HCT116 (cell line): ENCODE data around the gene C19orf38. TPM values are rescaled to one million over a fixed set of nuclear protein-coding genes. Genes with fewer than 3 reads are reported as not detected.

ENCODE experiments used
- ATAC-seq: fragments of 200-7000 bp; cut with Tn5 transposase; 2 replicates; pipeline ENCODE4 v1.9.1; 2020; ENCODE audit warnings: mild to moderate bottlenecking, moderate library complexity
- BruUV-seq: library from RNA; stranded (reverse); fragments of 400-500 nt; replicated peaks from 2 replicates; lab custom pipeline; 2021; lab: Mats Ljungman, UMichigan
- CTCF ChIA-PET: fragments of 300-600 bp; sonication (Branson Sonifier 250); formaldehyde crosslinking; loops from one replicate; lab custom pipeline; 2021; ENCODE audit warnings: antibody characterized with exemption; lab: Charles Lee
- POLR2A ChIA-PET: fragments of 300-600, 350-600 bp; sonication (Branson Sonifier 250); formaldehyde crosslinking; loops from one replicate; lab custom pipeline; 2021; ENCODE audit warnings: antibody characterized with exemption; lab: Charles Lee
- RAD21 ChIA-PET, 2 experiments: fragments of 300-600 bp; sonication (Branson Sonifier 250); formaldehyde crosslinking; loops; one replicate each; lab custom pipeline; 2023; ENCODE audit warnings: low total read pairs in 2 of 2; ENCODE audit not compliant: uncharacterized antibody in 2 of 2, unreplicated experiment in 2 of 2, low non-redundant PET in 1 of 2; lab: Charles Lee
- DNase-seq: peaks from one replicate; pipeline ENCODE4 v3.0.0-alpha.2; 2010; ENCODE audit warnings: low read depth, low spot score
- H2AFZ ChIP-seq: fragments of 200-600 bp; shearing (Covaris generic), sonication (generic); 2 replicates; pipeline ENCODE4 v1.6.1; 2017; ENCODE audit warnings: low read depth, mixed run types, mixed read lengths, antibody characterized with exemption, low read length; ENCODE audit not compliant: poor library complexity, severe bottlenecking
- H3K27ac ChIP-seq: 2 replicates; pipeline ENCODE4 v1.5.1; 2012; ENCODE audit warnings: low read depth, low read length
- H3K27me3 ChIP-seq: fragments of 200-600 bp; sonication (generic); 2 replicates; pipeline ENCODE4 v1.6.1; 2016; ENCODE audit warnings: mixed run types, low read length, mixed read lengths; ENCODE audit not compliant: insufficient read depth
- H3K36me3 ChIP-seq, 2 experiments: fragments of 200-500 bp in 1 of 2; fragments of 200-600 bp in 1 of 2; sonication (Bioruptor generic) in 1 of 2; sonication (generic) in 1 of 2; 2 replicates each; pipeline versions ENCODE4 v1.5.1 to v1.6.1; 2014 to 2016; ENCODE audit warnings: low read length in 2 of 2, inconsistent platforms in 1 of 2, mixed read lengths in 1 of 2, mixed run types in 1 of 2; ENCODE audit not compliant: insufficient read depth in 2 of 2, control insufficient read depth in 1 of 2
- H3K4me1 ChIP-seq, 2 experiments: fragments of 200-600 bp in 1 of 2; sonication (generic) in 1 of 2; 2 replicates each; pipeline versions ENCODE4 v1.5.1 to v1.6.1; 2012 to 2017; ENCODE audit warnings: low read length in 2 of 2, inconsistent platforms in 1 of 2, mild to moderate bottlenecking in 1 of 2, mixed read lengths in 1 of 2, mixed run types in 1 of 2, moderate library complexity in 1 of 2; ENCODE audit not compliant: insufficient read depth in 2 of 2, control insufficient read depth in 1 of 2
- H3K4me2 ChIP-seq: fragments of 200-600 bp; sonication (generic); 2 replicates; pipeline ENCODE4 v1.6.1; 2017; ENCODE audit warnings: mixed run types, low read length, mixed read lengths
- H3K4me3 ChIP-seq, 2 experiments: fragments of 200-600 bp in 1 of 2; sonication (generic) in 1 of 2; replicated peaks in 1 of 2; 2 replicates each; pipeline ENCODE4 v1.5.1; 2011 to 2016; ENCODE audit warnings: low read length in 2 of 2, control low read depth in 1 of 2, low read depth in 1 of 2, mild to moderate bottlenecking in 1 of 2, mixed read lengths in 1 of 2, mixed run types in 1 of 2
- H3K79me2 ChIP-seq: fragments of 200-600 bp; sonication (generic); 2 replicates; pipeline ENCODE4 v1.6.1; 2017; ENCODE audit warnings: mild to moderate bottlenecking, mixed run types, low read length, moderate library complexity, mixed read lengths; ENCODE audit not compliant: insufficient read depth
- H3K9ac ChIP-seq: fragments of 200-600 bp; sonication (generic); 2 replicates; pipeline ENCODE4 v1.6.1; 2016; ENCODE audit warnings: low read length, mixed read lengths
- H3K9me2 ChIP-seq: fragments of 200-600 bp; sonication (generic), shearing (Covaris generic); 2 replicates; pipeline ENCODE4 v1.6.1; 2017; ENCODE audit warnings: mixed run types, mild to moderate bottlenecking, moderate library complexity; ENCODE audit not compliant: insufficient read depth
- H3K9me3 ChIP-seq, 2 experiments: fragments of 200-500 bp in 1 of 2; fragments of 200-600 bp in 1 of 2; sonication (Bioruptor generic) in 1 of 2; sonication (generic) in 1 of 2; 2 replicates each; pipeline ENCODE4 v1.6.1; 2014 to 2017; ENCODE audit warnings: low read length in 2 of 2, mixed read lengths in 2 of 2, inconsistent platforms in 1 of 2, low read depth in 1 of 2, mild to moderate bottlenecking in 1 of 2, mixed run types in 1 of 2, moderate library complexity in 1 of 2; ENCODE audit not compliant: control insufficient read depth in 1 of 2, insufficient read depth in 1 of 2
- H4K20me1 ChIP-seq: fragments of 200-600 bp; sonication (generic), shearing (Covaris generic); 2 replicates; pipeline ENCODE4 v1.6.1; 2017; ENCODE audit warnings: mixed run types, mild to moderate bottlenecking, moderate library complexity; ENCODE audit not compliant: insufficient read depth
- CEBPB ChIP-seq: IDR thresholded peaks from 2 replicates; pipeline ENCODE4 v1.6.1; 2012; ENCODE audit warnings: low read depth
- EGR1 ChIP-seq: IDR thresholded peaks from 2 replicates; pipeline ENCODE4 v1.6.1; 2012; ENCODE audit warnings: low read depth
- ELF1 ChIP-seq: IDR thresholded peaks from 2 replicates; pipeline ENCODE4 v1.6.1; 2012; ENCODE audit warnings: low read depth, borderline replicate concordance
- FOSL1 ChIP-seq: IDR thresholded peaks from 2 replicates; pipeline ENCODE4 v1.6.1; 2012; ENCODE audit warnings: low read depth
- JUND ChIP-seq: IDR thresholded peaks from 2 replicates; pipeline ENCODE4 v1.6.1; 2012
- YY1 ChIP-seq: IDR thresholded peaks from 2 replicates; pipeline ENCODE4 v1.6.1; 2011; ENCODE audit warnings: low read length, low read depth, moderate library complexity, mild to moderate bottlenecking; ENCODE audit not compliant: insufficient replicate concordance; ENCODE audit errors: extremely low read depth
- ZFX ChIP-seq: fragments of 450-650 bp; IDR thresholded peaks from 2 replicates; pipeline ENCODE4 v1.6.1; 2017
- ZNF274 ChIP-seq: fragments of 200-500 bp; sonication (Bioruptor generic); IDR thresholded peaks from 2 replicates; pipeline ENCODE4 v1.6.1; 2014; ENCODE audit warnings: mild to moderate bottlenecking, low read depth, low read length, inconsistent platforms
- intact Hi-C: fragments of 100-400 bp; cut with micrococcal nuclease; formaldehyde crosslinking; loops from 2 replicates; pipeline ENCODE4 v1.10.0; 2022
- total RNA-seq: library from RNA; stranded (reverse); gene quantifications from one replicate; pipeline ENCODE4 v1.2.1, GENCODE V29; 2021; ENCODE audit not compliant: unreplicated experiment
- TF ChIP-seq, protein P1 (sequence below), 3 experiments: fragments of 200-600 bp in 1 of 3; sonication (generic) in 1 of 3; IDR thresholded peaks in 2 of 3; conservative IDR thresholded peaks in 1 of 3; 2 replicates each; pipeline ENCODE4 v1.5.1; 2012 to 2017; ENCODE audit warnings: low read depth in 2 of 3, low read length in 2 of 3, antibody characterized with exemption in 1 of 3, borderline replicate concordance in 1 of 3, control low read depth in 1 of 3, mild to moderate bottlenecking in 1 of 3, mixed read lengths in 1 of 3, mixed run types in 1 of 3, moderate library complexity in 1 of 3; ENCODE audit not compliant: insufficient read depth in 1 of 3
- TF ChIP-seq, protein P2 (sequence below): IDR thresholded peaks from 2 replicates; pipeline ENCODE4 v1.6.1; 2012
- TF ChIP-seq, protein P3 (sequence below): IDR thresholded peaks from 2 replicates; pipeline ENCODE4 v1.6.1; 2012
- TF ChIP-seq, protein P4 (sequence below): IDR thresholded peaks from 2 replicates; pipeline ENCODE4 v1.6.1; 2012; ENCODE audit warnings: low read depth

The C19orf38 gene
- total RNA-seq, 1 experiment from 2014 or later = 0.74 TPM

DNA sequence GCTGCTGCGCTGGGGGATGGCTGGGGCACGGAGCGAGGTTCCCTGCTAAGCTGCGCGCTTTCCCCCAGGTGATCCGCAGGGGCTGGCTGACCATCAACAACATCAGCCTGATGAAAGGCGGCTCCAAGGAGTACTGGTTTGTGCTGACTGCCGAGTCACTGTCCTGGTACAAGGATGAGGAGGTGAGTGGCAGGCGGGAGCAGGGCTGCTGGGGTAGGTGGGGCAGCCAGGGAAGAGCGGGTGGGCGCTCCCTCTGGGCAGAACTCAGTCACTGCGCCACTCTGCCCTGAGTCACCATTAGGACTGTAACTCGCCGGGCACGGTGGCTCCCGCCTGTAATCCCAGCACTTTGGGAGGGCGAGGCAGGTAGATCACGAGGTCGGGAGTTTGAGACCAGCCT is 36.0 kb upstream of the C19orf38 start (continued):
- TF ChIP-seq, protein P1, sequence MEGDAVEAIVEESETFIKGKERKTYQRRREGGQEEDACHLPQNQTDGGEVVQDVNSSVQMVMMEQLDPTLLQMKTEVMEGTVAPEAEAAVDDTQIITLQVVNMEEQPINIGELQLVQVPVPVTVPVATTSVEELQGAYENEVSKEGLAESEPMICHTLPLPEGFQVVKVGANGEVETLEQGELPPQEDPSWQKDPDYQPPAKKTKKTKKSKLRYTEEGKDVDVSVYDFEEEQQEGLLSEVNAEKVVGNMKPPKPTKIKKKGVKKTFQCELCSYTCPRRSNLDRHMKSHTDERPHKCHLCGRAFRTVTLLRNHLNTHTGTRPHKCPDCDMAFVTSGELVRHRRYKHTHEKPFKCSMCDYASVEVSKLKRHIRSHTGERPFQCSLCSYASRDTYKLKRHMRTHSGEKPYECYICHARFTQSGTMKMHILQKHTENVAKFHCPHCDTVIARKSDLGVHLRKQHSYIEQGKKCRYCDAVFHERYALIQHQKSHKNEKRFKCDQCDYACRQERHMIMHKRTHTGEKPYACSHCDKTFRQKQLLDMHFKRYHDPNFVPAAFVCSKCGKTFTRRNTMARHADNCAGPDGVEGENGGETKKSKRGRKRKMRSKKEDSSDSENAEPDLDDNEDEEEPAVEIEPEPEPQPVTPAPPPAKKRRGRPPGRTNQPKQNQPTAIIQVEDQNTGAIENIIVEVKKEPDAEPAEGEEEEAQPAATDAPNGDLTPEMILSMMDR (IDR thresholded peaks at IDR 0.05 in 2 of 3, conservative IDR thresholded peaks at IDR 0.05 in 1 of 3; ENCODE audit: borderline replicate concordance in 1 of 3, insufficient read depth in 1 of 3, low read depth in 2 of 3, low read length in 2 of 3) = no peak
- TF ChIP-seq, protein P2, sequence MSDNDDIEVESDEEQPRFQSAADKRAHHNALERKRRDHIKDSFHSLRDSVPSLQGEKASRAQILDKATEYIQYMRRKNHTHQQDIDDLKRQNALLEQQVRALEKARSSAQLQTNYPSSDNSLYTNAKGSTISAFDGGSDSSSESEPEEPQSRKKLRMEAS = no peak
- TF ChIP-seq, all 23 proteins: peak for 0

DNA sequence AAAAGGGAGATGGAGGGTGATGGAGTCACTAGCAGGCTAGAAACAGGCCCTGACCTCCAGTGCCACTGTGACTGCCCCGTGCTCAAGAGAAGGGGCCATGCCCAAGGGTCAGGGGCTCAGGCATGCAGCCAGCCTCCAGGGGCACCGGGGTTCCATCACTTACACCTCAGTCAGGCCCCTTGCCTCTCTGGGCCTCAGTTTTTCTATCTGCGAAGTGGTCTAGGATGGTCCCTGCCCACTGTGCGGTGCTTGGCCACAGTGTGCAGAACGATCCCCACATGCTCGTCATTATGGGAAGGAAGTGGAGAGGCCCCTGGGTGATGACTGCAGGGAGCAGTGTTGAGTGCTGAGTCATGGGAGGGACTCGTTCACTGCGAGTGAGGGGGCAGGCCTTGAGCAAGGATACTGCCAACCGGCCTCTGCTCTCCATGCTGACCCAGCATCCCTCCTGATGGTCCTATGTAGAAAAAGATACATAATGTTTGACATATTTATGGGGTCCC is 35.3 kb upstream of the C19orf38 start:
- H3K4me2 ChIP-seq = peak overlapping the region; percentile 64
- BruUV-seq = no TSS peak
- peak; percentile 61 for ATAC-seq
- no peak overlapping the region for H3K4me3 ChIP-seq
- no peaks in the 10 kb centered on the region for H3K27me3 ChIP-seq
- peaks cover 1 to 7% of the 10 kb centered on the region in 2 experiments; a peak in 3 of 4 replicates for H3K36me3 ChIP-seq
- no peak for DNase-seq
- no peaks in the 10 kb centered on the region for H4K20me1 ChIP-seq
- no peak for TF ChIP-seq YY1
- TF ChIP-seq FOSL1 = no peak
- TF ChIP-seq ZNF274 = no peak
- TF ChIP-seq, protein P1 (IDR thresholded peaks at IDR 0.05 in 2 of 3, conservative IDR thresholded peaks at IDR 0.05 in 1 of 3; ENCODE audit: borderline replicate concordance in 1 of 3, insufficient read depth in 1 of 3, low read depth in 2 of 3, low read length in 2 of 3) = no peak
- TF ChIP-seq, protein P3, sequence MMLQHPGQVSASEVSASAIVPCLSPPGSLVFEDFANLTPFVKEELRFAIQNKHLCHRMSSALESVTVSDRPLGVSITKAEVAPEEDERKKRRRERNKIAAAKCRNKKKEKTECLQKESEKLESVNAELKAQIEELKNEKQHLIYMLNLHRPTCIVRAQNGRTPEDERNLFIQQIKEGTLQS = no peak
- no peak for TF ChIP-seq ZFX
- TF ChIP-seq CEBPB = no peak
- TF ChIP-seq, protein P4, sequence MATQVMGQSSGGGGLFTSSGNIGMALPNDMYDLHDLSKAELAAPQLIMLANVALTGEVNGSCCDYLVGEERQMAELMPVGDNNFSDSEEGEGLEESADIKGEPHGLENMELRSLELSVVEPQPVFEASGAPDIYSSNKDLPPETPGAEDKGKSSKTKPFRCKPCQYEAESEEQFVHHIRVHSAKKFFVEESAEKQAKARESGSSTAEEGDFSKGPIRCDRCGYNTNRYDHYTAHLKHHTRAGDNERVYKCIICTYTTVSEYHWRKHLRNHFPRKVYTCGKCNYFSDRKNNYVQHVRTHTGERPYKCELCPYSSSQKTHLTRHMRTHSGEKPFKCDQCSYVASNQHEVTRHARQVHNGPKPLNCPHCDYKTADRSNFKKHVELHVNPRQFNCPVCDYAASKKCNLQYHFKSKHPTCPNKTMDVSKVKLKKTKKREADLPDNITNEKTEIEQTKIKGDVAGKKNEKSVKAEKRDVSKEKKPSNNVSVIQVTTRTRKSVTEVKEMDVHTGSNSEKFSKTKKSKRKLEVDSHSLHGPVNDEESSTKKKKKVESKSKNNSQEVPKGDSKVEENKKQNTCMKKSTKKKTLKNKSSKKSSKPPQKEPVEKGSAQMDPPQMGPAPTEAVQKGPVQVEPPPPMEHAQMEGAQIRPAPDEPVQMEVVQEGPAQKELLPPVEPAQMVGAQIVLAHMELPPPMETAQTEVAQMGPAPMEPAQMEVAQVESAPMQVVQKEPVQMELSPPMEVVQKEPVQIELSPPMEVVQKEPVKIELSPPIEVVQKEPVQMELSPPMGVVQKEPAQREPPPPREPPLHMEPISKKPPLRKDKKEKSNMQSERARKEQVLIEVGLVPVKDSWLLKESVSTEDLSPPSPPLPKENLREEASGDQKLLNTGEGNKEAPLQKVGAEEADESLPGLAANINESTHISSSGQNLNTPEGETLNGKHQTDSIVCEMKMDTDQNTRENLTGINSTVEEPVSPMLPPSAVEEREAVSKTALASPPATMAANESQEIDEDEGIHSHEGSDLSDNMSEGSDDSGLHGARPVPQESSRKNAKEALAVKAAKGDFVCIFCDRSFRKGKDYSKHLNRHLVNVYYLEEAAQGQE = no peak
- TF ChIP-seq EGR1 = no peak
- TF ChIP-seq ELF1 = no peak
- TF ChIP-seq JUND = no peak
- TF ChIP-seq, all 23 proteins: peak for 0
- no peaks in the 10 kb centered on the region for H3K9me2 ChIP-seq
- no peaks in the 10 kb centered on the region for H3K9me3 ChIP-seq
- H3K4me1 ChIP-seq = peaks cover 21 to 41% of the 10 kb centered on the region in 2 experiments
- H2AFZ ChIP-seq = no peak overlapping the region
- ChIA-PET POLR2A (no interaction called here), CTCF (no interaction called here), RAD21 (no interaction called here)
- peak overlapping the region; percentile 42 for H3K9ac ChIP-seq
- intact Hi-C loops = no loop called here
- no peaks in the 10 kb centered on the region for H3K79me2 ChIP-seq
- H3K27ac ChIP-seq = peak overlapping the region; percentile 50
